ENCODE data around the gene AR.

The AR gene

GRCh38 chrX:67601771-67602170 lies 58.0 kb downstream of the AR start:
- Histone ChIP-seq H3K9me3 (ENCODE audit: control insufficient read depth in 1 of 2, low read length in 2 of 2) (no peaks in the 10 kb centered on the region), H3K27ac (ENCODE audit: low read depth, low read length) (no peak overlapping the region), H3K9ac (ENCODE audit: low read depth in 1 of 2, low read length in 2 of 2) (no peak overlapping the region), H3K4me3 (ENCODE audit: low read depth in 1 of 2, low read length in 2 of 2) (no peak overlapping the region), H3K36me3 (ENCODE audit: control insufficient read depth in 1 of 2, insufficient read depth in 2 of 2, low read length in 2 of 2) (no peaks in the 10 kb centered on the region), H3K27me3 (ENCODE audit: control insufficient read depth in 1 of 2, insufficient read depth in 2 of 2, low read length in 2 of 2) (no peaks in the 10 kb centered on the region), H3K4me1 (ENCODE audit: control insufficient read depth in 1 of 2, insufficient read depth in 2 of 2, low read length in 2 of 2) (no peaks in the 10 kb centered on the region)

GRCh38 chrX:67604979-67605703 lies 61.3 kb downstream of the AR start:
- Histone ChIP-seq H3K27ac (ENCODE audit: low read depth, low read length) (no peak overlapping the region), H3K36me3 (ENCODE audit: control insufficient read depth in 1 of 2, insufficient read depth in 2 of 2, low read length in 2 of 2) (no peaks in the 10 kb centered on the region), H3K9ac (ENCODE audit: low read depth in 1 of 2, low read length in 2 of 2) (no peak overlapping the region), H3K4me3 (ENCODE audit: low read depth in 1 of 2, low read length in 2 of 2) (no peak overlapping the region), H3K4me1 (ENCODE audit: control insufficient read depth in 1 of 2, insufficient read depth in 2 of 2, low read length in 2 of 2) (no peaks in the 10 kb centered on the region), H3K9me3 (ENCODE audit: control insufficient read depth in 1 of 2, low read length in 2 of 2) (no peaks in the 10 kb centered on the region), H3K27me3 (ENCODE audit: control insufficient read depth in 1 of 2, insufficient read depth in 2 of 2, low read length in 2 of 2) (no peaks in the 10 kb centered on the region)

GRCh38 chrX:67607466-67607865 lies 63.6 kb downstream of the AR start:
- Histone ChIP-seq H3K9me3 (ENCODE audit: control insufficient read depth in 1 of 2, low read length in 2 of 2) (no peaks in the 10 kb centered on the region), H3K27me3 (ENCODE audit: control insufficient read depth in 1 of 2, insufficient read depth in 2 of 2, low read length in 2 of 2) (no peaks in the 10 kb centered on the region)

GRCh38 chrX:67610282-67610681 lies 66.5 kb downstream of the AR start:
- Histone ChIP-seq H3K27ac (ENCODE audit: low read depth, low read length) (no peak overlapping the region), H3K9ac (ENCODE audit: low read depth in 1 of 2, low read length in 2 of 2) (no peak overlapping the region), H3K4me3 (ENCODE audit: low read depth in 1 of 2, low read length in 2 of 2) (no peak overlapping the region), H3K9me3 (ENCODE audit: control insufficient read depth in 1 of 2, low read length in 2 of 2) (no peaks in the 10 kb centered on the region), H3K27me3 (ENCODE audit: control insufficient read depth in 1 of 2, insufficient read depth in 2 of 2, low read length in 2 of 2) (no peaks in the 10 kb centered on the region), H3K4me1 (ENCODE audit: control insufficient read depth in 1 of 2, insufficient read depth in 2 of 2, low read length in 2 of 2) (no peaks in the 10 kb centered on the region), H3K36me3 (ENCODE audit: control insufficient read depth in 1 of 2, insufficient read depth in 2 of 2, low read length in 2 of 2) (no peaks in the 10 kb centered on the region)

More at GRCh38 chrX:67607466-67607865, 63.6 kb downstream of the AR start:
- Histone ChIP-seq H3K4me3 (ENCODE audit: low read depth in 1 of 2, low read length in 2 of 2) (no peak overlapping the region), H3K9ac (ENCODE audit: low read depth in 1 of 2, low read length in 2 of 2) (no peak overlapping the region), H3K27ac (ENCODE audit: low read depth, low read length) (no peak overlapping the region), H3K4me1 (ENCODE audit: control insufficient read depth in 1 of 2, insufficient read depth in 2 of 2, low read length in 2 of 2) (no peaks in the 10 kb centered on the region), H3K36me3 (ENCODE audit: control insufficient read depth in 1 of 2, insufficient read depth in 2 of 2, low read length in 2 of 2) (no peaks in the 10 kb centered on the region)

GRCh38 chrX:67612231-67612630 lies 68.4 kb downstream of the AR start:
- no peaks in the 10 kb centered on the region for H3K27me3 ChIP-seq (ENCODE audit: control insufficient read depth in 1 of 2, insufficient read depth in 2 of 2, low read length in 2 of 2)
- H3K36me3 ChIP-seq (ENCODE audit: control insufficient read depth in 1 of 2, insufficient read depth in 2 of 2, low read length in 2 of 2) = no peaks in the 10 kb centered on the region
- no peak overlapping the region for H3K9ac ChIP-seq (ENCODE audit: low read depth in 1 of 2, low read length in 2 of 2)
- H3K27ac ChIP-seq (ENCODE audit: low read depth, low read length) = no peak overlapping the region
- H3K9me3 ChIP-seq (ENCODE audit: control insufficient read depth in 1 of 2, low read length in 2 of 2) = no peaks in the 10 kb centered on the region
- no peak overlapping the region for H3K4me3 ChIP-seq (ENCODE audit: low read depth in 1 of 2, low read length in 2 of 2)
- no peaks in the 10 kb centered on the region for H3K4me1 ChIP-seq (ENCODE audit: control insufficient read depth in 1 of 2, insufficient read depth in 2 of 2, low read length in 2 of 2)

- H3K9ac ChIP-seq (ENCODE audit: low read depth in 1 of 2, low read length in 2 of 2) = no peak overlapping the region
- no peaks in the 10 kb centered on the region for H3K36me3 ChIP-seq (ENCODE audit: control insufficient read depth in 1 of 2, insufficient read depth in 2 of 2, low read length in 2 of 2)
- no peak overlapping the region for H3K4me3 ChIP-seq (ENCODE audit: low read depth in 1 of 2, low read length in 2 of 2)
- no peaks in the 10 kb centered on the region for H3K9me3 ChIP-seq (ENCODE audit: control insufficient read depth in 1 of 2, low read length in 2 of 2)
- H3K27me3 ChIP-seq (ENCODE audit: control insufficient read depth in 1 of 2, insufficient read depth in 2 of 2, low read length in 2 of 2) = no peaks in the 10 kb centered on the region
- H3K4me1 ChIP-seq (ENCODE audit: control insufficient read depth in 1 of 2, insufficient read depth in 2 of 2, low read length in 2 of 2) = no peaks in the 10 kb centered on the region
- no peak overlapping the region for H3K27ac ChIP-seq (ENCODE audit: low read depth, low read length)
Observed at GRCh38 chrX:67613366-67613765, 69.5 kb downstream of the AR start.

GRCh38 chrX:67613996-67614395 lies 70.2 kb downstream of the AR start:
- Histone ChIP-seq H3K9me3 (ENCODE audit: control insufficient read depth in 1 of 2, low read length in 2 of 2) (no peaks in the 10 kb centered on the region), H3K27me3 (ENCODE audit: control insufficient read depth in 1 of 2, insufficient read depth in 2 of 2, low read length in 2 of 2) (no peaks in the 10 kb centered on the region), H3K9ac (ENCODE audit: low read depth in 1 of 2, low read length in 2 of 2) (no peak overlapping the region), H3K4me3 (ENCODE audit: low read depth in 1 of 2, low read length in 2 of 2) (no peak overlapping the region), H3K27ac (ENCODE audit: low read depth, low read length) (no peak overlapping the region), H3K36me3 (ENCODE audit: control insufficient read depth in 1 of 2, insufficient read depth in 2 of 2, low read length in 2 of 2) (no peaks in the 10 kb centered on the region), H3K4me1 (ENCODE audit: control insufficient read depth in 1 of 2, insufficient read depth in 2 of 2, low read length in 2 of 2) (no peaks in the 10 kb centered on the region)

- Histone ChIP-seq H3K4me3 (ENCODE audit: low read depth in 1 of 2, low read length in 2 of 2) (no peak overlapping the region), H3K9ac (ENCODE audit: low read depth in 1 of 2, low read length in 2 of 2) (no peak overlapping the region), H3K27ac (ENCODE audit: low read depth, low read length) (no peak overlapping the region), H3K4me1 (ENCODE audit: control insufficient read depth in 1 of 2, insufficient read depth in 2 of 2, low read length in 2 of 2) (no peaks in the 10 kb centered on the region), H3K9me3 (ENCODE audit: control insufficient read depth in 1 of 2, low read length in 2 of 2) (no peaks in the 10 kb centered on the region), H3K36me3 (ENCODE audit: control insufficient read depth in 1 of 2, insufficient read depth in 2 of 2, low read length in 2 of 2) (no peaks in the 10 kb centered on the region), H3K27me3 (ENCODE audit: control insufficient read depth in 1 of 2, insufficient read depth in 2 of 2, low read length in 2 of 2) (no peaks in the 10 kb centered on the region)
Observed at GRCh38 chrX:67614423-67614822, 70.6 kb downstream of the AR start.

GRCh38 chrX:67619253-67619652 lies 75.4 kb downstream of the AR start:
- no peak overlapping the region for H3K4me3 ChIP-seq (ENCODE audit: low read depth in 1 of 2, low read length in 2 of 2)
- H3K4me1 ChIP-seq (ENCODE audit: control insufficient read depth in 1 of 2, insufficient read depth in 2 of 2, low read length in 2 of 2) = no peaks in the 10 kb centered on the region
- H3K36me3 ChIP-seq (ENCODE audit: control insufficient read depth in 1 of 2, insufficient read depth in 2 of 2, low read length in 2 of 2) = no peaks in the 10 kb centered on the region
- H3K9me3 ChIP-seq (ENCODE audit: control insufficient read depth in 1 of 2, low read length in 2 of 2) = no peaks in the 10 kb centered on the region
- no peak overlapping the region for H3K9ac ChIP-seq (ENCODE audit: low read depth in 1 of 2, low read length in 2 of 2)
- H3K27me3 ChIP-seq (ENCODE audit: control insufficient read depth in 1 of 2, insufficient read depth in 2 of 2, low read length in 2 of 2) = no peaks in the 10 kb centered on the region
- H3K27ac ChIP-seq (ENCODE audit: low read depth, low read length) = no peak overlapping the region

- H3K36me3 ChIP-seq (ENCODE audit: control insufficient read depth in 1 of 2, insufficient read depth in 2 of 2, low read length in 2 of 2) = no peaks in the 10 kb centered on the region
- H3K4me1 ChIP-seq (ENCODE audit: control insufficient read depth in 1 of 2, insufficient read depth in 2 of 2, low read length in 2 of 2) = no peaks in the 10 kb centered on the region
- no peak overlapping the region for H3K9ac ChIP-seq (ENCODE audit: low read depth in 1 of 2, low read length in 2 of 2)
- no peak overlapping the region for H3K4me3 ChIP-seq (ENCODE audit: low read depth in 1 of 2, low read length in 2 of 2)
- no peak overlapping the region for H3K27ac ChIP-seq (ENCODE audit: low read depth, low read length)
- no peaks in the 10 kb centered on the region for H3K27me3 ChIP-seq (ENCODE audit: control insufficient read depth in 1 of 2, insufficient read depth in 2 of 2, low read length in 2 of 2)
- H3K9me3 ChIP-seq (ENCODE audit: control insufficient read depth in 1 of 2, low read length in 2 of 2) = no peaks in the 10 kb centered on the region
Observed at GRCh38 chrX:67622053-67622585, 78.3 kb downstream of the AR start.
